Retinal pigment epithelial cell (primary cell): ENCODE data around the gene NODAL.
"Not testable (repeated sequence)": the region's sequence is repeated elsewhere in the genome, so short reads cannot be mapped to it uniquely, and the experiment has no call there.

ENCODE experiments used
- DNase-seq: peaks from one replicate; pipeline ENCODE4 v3.0.0-alpha.2; 2010; ENCODE audit warnings: low read depth
- H3K4me3 ChIP-seq: 2 replicates; pipeline ENCODE4 v1.5.1; 2011; ENCODE audit warnings: mild to moderate bottlenecking, low read length, control low read depth, moderate library complexity
- TF ChIP-seq, protein P1 (sequence below): conservative IDR thresholded peaks from 2 replicates; pipeline ENCODE4 v1.5.1; 2011; ENCODE audit warnings: low read depth, low read length, control low read depth, inconsistent platforms

NODAL gene

DNA sequence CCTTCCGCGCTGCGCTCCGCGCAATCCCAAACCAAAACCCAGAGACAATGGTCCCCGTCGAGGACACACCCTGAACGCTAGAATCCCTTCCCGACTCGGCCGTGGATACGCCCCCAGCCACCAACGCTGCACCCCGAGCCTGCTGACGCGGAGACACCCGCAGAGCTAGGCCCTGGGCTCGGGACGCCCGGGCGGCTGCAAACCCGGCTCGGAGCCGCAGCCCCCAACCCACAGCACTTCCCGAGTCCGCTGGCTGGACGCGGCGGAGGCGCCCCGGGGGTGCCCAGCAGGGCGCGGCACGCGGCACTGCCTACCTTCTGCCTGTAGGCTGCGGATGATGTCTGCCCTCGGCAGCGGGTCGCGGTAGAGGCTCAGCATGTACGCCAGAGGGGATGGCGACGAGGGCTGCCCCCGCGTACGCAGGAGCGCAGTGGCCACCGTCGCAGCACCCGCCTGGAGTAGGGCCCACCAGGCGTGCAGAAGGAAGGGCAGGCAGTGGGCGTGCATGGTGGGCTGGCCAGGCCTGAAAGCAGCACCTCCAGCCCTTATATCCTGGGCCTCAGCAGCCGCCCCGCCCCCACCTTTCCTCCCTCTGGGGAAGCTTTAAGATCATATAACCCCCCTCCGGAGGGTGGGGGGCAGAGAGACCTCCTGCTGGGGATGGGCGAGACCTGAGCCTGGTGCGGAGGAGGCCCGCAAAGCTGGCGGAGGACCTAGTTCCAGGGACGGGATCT, at the start of gene NODAL:
NODAL (minus strand) TSS at position 521 of the 734 bp plus-strand sequence; CDS start at position 507, 14 bp downstream.
- H3K4me3 ChIP-seq, result no peak within 1 kb of the TSS
- no peak for DNase-seq
- TF ChIP-seq, protein P1, sequence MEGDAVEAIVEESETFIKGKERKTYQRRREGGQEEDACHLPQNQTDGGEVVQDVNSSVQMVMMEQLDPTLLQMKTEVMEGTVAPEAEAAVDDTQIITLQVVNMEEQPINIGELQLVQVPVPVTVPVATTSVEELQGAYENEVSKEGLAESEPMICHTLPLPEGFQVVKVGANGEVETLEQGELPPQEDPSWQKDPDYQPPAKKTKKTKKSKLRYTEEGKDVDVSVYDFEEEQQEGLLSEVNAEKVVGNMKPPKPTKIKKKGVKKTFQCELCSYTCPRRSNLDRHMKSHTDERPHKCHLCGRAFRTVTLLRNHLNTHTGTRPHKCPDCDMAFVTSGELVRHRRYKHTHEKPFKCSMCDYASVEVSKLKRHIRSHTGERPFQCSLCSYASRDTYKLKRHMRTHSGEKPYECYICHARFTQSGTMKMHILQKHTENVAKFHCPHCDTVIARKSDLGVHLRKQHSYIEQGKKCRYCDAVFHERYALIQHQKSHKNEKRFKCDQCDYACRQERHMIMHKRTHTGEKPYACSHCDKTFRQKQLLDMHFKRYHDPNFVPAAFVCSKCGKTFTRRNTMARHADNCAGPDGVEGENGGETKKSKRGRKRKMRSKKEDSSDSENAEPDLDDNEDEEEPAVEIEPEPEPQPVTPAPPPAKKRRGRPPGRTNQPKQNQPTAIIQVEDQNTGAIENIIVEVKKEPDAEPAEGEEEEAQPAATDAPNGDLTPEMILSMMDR, result no peak

DNA sequence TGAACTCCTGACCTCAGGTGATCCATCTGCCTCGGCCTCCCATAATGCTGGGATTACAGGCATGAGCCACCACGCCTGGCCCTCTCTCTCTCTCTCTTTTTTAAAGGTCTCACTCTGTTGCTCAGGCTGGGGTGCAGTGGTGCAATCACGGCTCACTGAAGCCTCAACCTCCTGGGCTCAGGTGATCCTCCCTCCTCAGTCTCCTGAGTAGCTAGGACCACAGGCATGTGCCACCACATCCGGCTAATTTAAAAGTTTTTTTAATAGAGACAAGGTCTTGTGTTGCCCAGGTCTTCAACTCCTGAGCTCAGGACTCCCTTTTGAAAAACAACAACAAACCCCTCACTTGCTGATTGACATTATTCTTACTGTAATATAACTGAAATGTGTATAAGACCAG, 48.7 kb upstream of the NODAL start:
- no peak for DNase-seq
- TF ChIP-seq, protein P1, result no peak
- no peak overlapping the region for H3K4me3 ChIP-seq

DNA sequence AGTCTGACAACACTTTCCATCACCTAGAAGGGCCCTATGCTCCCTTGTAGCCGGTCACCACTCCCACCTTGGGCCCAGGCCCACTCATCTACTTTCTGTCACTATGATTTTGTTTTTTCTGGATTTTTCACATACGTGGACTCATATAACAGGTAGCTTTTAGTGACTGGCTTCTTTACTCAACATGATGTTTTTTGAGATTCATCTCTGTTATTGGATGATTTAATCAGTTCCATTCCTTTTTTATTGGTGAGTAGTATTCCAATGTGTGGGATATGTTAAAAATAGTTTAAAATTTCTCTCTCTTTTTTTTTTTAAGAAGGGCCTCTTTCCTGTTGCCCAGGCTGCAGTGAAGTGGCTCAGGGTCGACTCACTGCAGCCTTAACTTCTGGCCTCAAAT, 46.3 kb upstream of the NODAL start:
- no peak for DNase-seq
- TF ChIP-seq, protein P1, result no peak
- H3K4me3 ChIP-seq, result no peak overlapping the region

DNA sequence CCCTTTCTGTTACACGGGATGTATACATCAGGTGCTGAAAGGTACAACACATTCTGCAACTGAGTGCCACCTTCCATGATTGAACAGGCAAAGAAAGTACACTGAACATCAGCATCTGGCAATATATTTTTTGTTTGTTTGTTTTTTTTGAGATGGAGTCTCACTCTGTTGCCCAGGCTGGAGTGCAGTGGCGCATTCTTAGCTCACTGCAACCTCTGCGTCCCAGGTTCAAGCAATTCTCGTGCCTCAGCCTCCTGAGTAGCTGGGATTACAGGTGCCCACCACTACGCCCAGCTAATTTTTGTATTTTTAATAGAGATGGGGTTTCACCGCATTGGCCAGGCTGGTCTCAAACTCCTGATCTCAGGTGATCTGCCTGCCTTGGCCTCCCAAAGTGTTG, 42.4 kb upstream of the NODAL start:
- not testable (repeated sequence) for H3K4me3 ChIP-seq

DNA sequence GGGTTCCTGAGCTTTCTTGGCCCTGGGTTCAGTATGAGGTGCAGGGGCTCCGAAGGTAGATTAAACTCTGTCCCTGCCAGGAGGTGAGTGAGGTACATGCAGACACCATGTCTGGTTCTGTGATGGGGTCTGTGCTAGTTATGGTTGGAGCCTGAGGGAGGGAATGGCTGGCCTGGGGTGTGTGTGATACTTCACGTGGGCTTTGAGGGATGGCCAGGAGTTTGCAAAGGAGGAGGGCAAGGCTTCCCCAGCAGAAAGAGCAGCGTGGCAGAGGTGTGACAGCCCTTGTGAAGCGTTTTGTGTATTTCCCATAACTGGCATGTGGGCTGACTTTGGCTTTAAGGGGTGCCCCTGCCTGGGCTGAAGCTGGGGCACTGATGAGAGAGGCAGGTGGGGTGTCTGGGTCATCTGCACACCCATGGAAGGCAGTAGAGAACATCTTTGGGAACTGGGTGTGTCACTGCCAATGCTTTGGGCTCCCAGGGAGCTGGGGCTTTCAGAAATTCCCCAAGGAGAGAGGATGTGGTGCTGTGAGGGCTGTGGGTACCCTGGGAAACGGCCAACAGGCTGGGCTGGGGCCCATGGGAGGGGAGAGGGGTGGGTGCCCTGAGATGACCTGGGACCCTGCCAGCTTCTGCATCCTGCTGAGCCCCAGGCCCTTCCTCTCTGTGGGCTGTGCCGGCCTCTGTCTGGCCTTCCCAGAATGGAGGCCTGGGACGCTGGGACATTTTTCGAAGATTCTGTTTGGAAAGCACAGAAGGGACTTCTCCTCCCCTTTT, 41.7 kb upstream of the NODAL start:
- TF ChIP-seq, protein P1, result no peak
- no peak overlapping the region for H3K4me3 ChIP-seq
- no peak for DNase-seq

More for the DNA sequence above, 42.4 kb upstream of the NODAL start:
- DNase-seq, result not testable (repeated sequence)

DNA sequence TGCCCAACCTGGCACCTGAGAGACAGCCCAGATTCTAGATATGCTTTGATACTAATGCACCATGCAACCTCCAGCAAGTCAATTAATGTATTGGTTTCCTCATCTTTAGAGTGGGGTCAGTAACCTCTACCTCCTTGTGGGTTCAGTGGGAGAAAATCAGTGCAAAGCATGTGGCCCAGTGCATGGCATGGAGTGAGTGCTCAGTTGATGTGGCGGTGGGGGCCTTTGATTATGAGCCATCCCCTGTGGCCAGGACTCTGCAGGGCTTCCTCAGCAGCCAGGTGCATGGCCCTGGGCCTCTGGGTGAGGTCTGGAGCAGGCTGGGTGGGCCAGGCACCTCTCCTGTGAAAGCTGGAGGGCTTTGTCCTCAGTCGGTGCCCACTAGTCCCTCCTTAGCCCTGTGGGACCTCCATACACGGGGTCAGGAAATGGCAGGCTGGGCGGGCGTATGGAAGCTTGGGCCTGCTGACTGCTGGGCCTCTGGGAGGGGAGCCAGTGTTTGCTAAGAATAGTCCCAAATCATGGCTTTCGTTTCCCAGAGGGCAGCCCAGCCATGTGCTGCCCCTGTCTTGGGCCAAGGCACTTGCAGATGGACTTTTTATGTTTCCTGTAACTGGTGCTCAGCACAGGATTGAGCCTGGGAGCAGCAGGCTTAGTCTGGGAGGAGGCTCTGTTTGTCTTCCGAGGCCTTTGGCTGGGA, 40.5 kb upstream of the NODAL start:
- no peak for DNase-seq
- TF ChIP-seq, protein P1, result no peak

DNA sequence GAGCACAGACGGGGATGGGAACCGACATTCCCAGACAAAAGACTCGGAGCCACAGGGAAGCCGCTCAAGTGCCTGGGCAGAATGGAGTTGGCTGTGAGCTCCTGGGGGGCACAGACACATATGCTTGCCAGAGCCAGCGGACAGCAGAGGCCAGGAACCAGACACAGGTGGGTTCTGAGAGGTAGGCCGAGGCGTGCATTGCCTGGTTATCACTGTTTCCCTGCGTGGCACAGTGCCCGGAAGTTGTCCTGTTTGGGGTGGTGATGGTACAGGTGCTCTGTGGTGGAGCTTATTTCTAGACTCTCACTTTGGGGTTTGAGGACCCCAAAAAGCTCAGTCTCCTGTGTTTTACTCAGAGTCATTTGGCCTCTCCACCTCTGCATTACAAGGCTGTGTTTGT, 39.6 kb upstream of the NODAL start:
- no peak for DNase-seq
- no peak overlapping the region for H3K4me3 ChIP-seq
- TF ChIP-seq, protein P1, result no peak

More for the DNA sequence above, 40.5 kb upstream of the NODAL start:
- no peak overlapping the region for H3K4me3 ChIP-seq
